Esophagus squamous epithelium (tissue), 5 donors: ENCODE results near the gene CDKAL1. TPM values are rescaled to one million over a fixed set of nuclear protein-coding genes. Genes with fewer than 3 reads are reported as not detected.

Experiments used
- DNase-seq: peaks from one replicate; lab custom pipeline; 2025; lab: John Stamatoyannopoulos, UW
- H3K27ac ChIP-seq, 4 donors: fragments of 200-600 bp; sonication (generic); one replicate each; pipeline ENCODE4 v1.5.1; 2016 to 2019; ENCODE audit warnings: mild to moderate bottlenecking in 1 of 4
- H3K27me3 ChIP-seq, 4 donors: fragments of 200-600 bp; sonication (generic); 1 replicate in 3 of 4; 2 replicates in 1 of 4; pipeline versions ENCODE4 v1.5.1 to v1.6.0; 2017 to 2021; ENCODE audit warnings: antibody characterized with exemption in 1 of 4
- H3K36me3 ChIP-seq, 3 donors: fragments of 200-600 bp; sonication (generic); one replicate each; pipeline ENCODE4 v1.5.1; 2016 to 2019
- H3K4me1 ChIP-seq, 3 donors: fragments of 200-600 bp; sonication (generic); one replicate each; pipeline ENCODE4 v1.5.1; 2017 to 2019
- H3K4me3 ChIP-seq, 4 donors: fragments of 200-600 bp; sonication (generic); 1 replicate in 3 of 4; 2 replicates in 1 of 4; pipeline ENCODE4 v1.5.1; 2016 to 2019; ENCODE audit warnings: mild to moderate bottlenecking in 2 of 4, moderate library complexity in 1 of 4
- H3K9me3 ChIP-seq, 3 donors: fragments of 200-600 bp; sonication (generic); one replicate each; pipeline ENCODE4 v1.5.1; 2016 to 2019
- POLR2A ChIP-seq, 4 donors: fragments of 450-650 bp; IDR thresholded peaks; one replicate each; pipeline ENCODE4 v1.6.1; 2017; ENCODE audit warnings: antibody characterized with exemption in 4 of 4, mild to moderate bottlenecking in 4 of 4, moderate library complexity in 3 of 4
- WGBS, 2 donors: methylation state at CpG; one replicate each; pipeline ENCODE4 v1.1.5; 2018; 5-methylcytosine and 5-hydroxymethylcytosine counted together
- intact Hi-C: fragments of 100-400 bp; cut with DNase I; formaldehyde crosslinking; loops from one replicate; pipeline ENCODE4 v1.15.0; 2022
- total RNA-seq, 4 donors: library from RNA; depleted of rRNA; stranded (reverse); fragments of >200 nt; gene quantifications; one replicate each; pipeline ENCODE4 v1.1.0, GENCODE V29; 2016
- TF ChIP-seq, protein P1 (sequence below), 6 experiments: fragments of 450-650 bp in 4 of 6; fragments of 200-600 bp in 2 of 6; sonication (generic) in 2 of 6; IDR thresholded peaks; one replicate each; pipeline ENCODE4 v1.5.1; 2016 to 2019; ENCODE audit warnings: antibody characterized with exemption in 6 of 6, mild to moderate bottlenecking in 4 of 6, moderate library complexity in 4 of 6
- donor health status: DM: yes; HTN: yes; CAD: no.

CDKAL1 gene
- total RNA-seq, 4 donors from 2014 or later: 6.5 to 13.0 (median 10.7) TPM

DNA sequence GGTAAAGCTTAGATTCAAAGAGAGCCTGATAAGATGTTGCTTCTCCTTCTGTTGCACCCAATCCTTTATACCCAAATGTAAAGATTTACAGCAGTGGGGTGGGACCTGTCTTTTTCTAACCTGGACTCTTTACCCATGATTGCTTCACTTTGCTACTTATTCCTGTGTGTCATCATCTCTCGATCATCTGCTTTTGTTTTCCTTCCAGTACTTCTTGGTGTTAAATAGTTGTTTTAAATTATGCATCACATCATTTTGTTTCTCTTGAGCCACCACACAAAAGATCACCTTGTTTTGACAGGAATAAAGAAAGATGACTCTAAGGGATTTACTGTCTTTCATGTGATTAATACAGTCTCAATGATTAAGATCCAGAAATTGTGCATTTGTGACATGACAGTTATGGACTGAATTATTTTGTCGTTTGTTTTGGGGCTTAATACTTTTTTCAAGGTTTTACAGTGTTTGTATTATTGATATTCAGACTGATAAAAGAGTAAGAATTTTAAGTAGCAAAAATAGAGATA is 123.1 kb downstream of the CDKAL1 start:
- TF ChIP-seq, protein P1, sequence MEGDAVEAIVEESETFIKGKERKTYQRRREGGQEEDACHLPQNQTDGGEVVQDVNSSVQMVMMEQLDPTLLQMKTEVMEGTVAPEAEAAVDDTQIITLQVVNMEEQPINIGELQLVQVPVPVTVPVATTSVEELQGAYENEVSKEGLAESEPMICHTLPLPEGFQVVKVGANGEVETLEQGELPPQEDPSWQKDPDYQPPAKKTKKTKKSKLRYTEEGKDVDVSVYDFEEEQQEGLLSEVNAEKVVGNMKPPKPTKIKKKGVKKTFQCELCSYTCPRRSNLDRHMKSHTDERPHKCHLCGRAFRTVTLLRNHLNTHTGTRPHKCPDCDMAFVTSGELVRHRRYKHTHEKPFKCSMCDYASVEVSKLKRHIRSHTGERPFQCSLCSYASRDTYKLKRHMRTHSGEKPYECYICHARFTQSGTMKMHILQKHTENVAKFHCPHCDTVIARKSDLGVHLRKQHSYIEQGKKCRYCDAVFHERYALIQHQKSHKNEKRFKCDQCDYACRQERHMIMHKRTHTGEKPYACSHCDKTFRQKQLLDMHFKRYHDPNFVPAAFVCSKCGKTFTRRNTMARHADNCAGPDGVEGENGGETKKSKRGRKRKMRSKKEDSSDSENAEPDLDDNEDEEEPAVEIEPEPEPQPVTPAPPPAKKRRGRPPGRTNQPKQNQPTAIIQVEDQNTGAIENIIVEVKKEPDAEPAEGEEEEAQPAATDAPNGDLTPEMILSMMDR (IDR thresholded peaks at IDR 0.05): no peak
- TF ChIP-seq POLR2A (IDR thresholded peaks at IDR 0.05): no peak
- H3K4me3 ChIP-seq: no peak overlapping the region
- peaks cover 3 to 45% (median 14%) of the 10 kb centered on the region in 3 donors for H3K4me1 ChIP-seq
- DNase-seq: no peak
- intact Hi-C loops: no loop called here
- WGBS, 2 donors: 34 to 41% methylated on average over 2 of the region's 2 CpGs
- H3K27ac ChIP-seq: no peak overlapping the region
- no peaks in the 10 kb centered on the region for H3K27me3 ChIP-seq
- peaks cover 0 to 10% (median 0%) of the 10 kb centered on the region in 3 donors for H3K36me3 ChIP-seq
- no peaks in the 10 kb centered on the region for H3K9me3 ChIP-seq

DNA sequence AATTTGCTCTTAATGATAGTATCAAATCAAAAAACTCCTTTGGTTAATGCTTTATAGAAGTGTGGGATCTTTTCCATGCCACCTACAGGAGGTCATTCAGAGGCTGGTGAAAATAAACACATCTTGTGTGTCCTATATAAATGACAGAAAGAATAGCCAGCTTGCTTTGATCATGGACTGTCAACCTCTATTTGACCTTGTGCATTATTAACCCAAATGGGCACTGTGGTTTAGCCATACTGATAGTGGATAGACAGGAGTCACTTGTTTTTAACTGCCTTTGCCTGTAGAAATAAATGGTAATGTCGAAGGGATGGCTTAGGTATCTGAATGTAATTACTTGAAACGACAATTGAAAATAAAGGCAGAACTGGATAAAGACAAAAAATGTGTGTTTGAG is 123.8 kb downstream of the CDKAL1 start:
- DNase-seq: no peak
- no peak for TF ChIP-seq POLR2A (IDR thresholded peaks at IDR 0.05)
- TF ChIP-seq, protein P1 (IDR thresholded peaks at IDR 0.05): no peak
- Histone ChIP-seq H3K9me3 (no peaks in the 10 kb centered on the region), H3K4me1 (peaks cover 9 to 52% (median 21%) of the 10 kb centered on the region in 3 donors), H3K27ac (no peak overlapping the region), H3K4me3 (no peak overlapping the region), H3K36me3 (peaks cover 0 to 9% (median 0%) of the 10 kb centered on the region in 3 donors), H3K27me3 (no peaks in the 10 kb centered on the region)
- WGBS, 2 donors: 90 to 100% methylated on average over 2 of the region's 2 CpGs
- intact Hi-C loops: no loop called here

DNA sequence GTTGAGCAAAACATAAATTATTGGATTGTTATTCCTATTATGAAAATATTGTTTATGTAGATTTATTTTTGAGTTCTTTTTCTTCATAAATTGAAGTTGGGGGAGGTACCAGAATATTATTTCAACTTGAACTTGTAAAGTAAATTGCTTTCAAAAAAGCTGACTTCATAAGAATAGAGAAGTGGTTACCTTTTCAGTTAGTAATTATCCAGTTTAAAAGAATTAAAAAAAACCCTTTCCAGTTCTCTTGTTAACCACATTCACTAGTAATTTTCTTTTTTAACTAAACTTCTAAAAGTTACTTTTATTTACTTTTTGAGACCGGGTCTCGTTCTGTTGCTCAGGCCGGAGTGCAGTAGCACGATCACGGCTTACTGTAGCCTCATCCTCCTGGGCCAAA is 124.3 kb downstream of the CDKAL1 start:
- 96 to 99% methylated on average over 5 of the region's 5 CpGs for WGBS, 2 donors
- intact Hi-C loops: no loop called here
- H3K36me3 ChIP-seq: peaks cover 0 to 5% (median 0%) of the 10 kb centered on the region in 3 donors
- no peak for DNase-seq
- H3K27me3 ChIP-seq: no peaks in the 10 kb centered on the region
- H3K4me3 ChIP-seq: no peak overlapping the region
- H3K4me1 ChIP-seq: peaks cover 9 to 52% (median 21%) of the 10 kb centered on the region in 3 donors
- H3K27ac ChIP-seq: no peak overlapping the region
- no peaks in the 10 kb centered on the region for H3K9me3 ChIP-seq
- TF ChIP-seq, protein P1 (IDR thresholded peaks at IDR 0.05): no peak

DNA sequence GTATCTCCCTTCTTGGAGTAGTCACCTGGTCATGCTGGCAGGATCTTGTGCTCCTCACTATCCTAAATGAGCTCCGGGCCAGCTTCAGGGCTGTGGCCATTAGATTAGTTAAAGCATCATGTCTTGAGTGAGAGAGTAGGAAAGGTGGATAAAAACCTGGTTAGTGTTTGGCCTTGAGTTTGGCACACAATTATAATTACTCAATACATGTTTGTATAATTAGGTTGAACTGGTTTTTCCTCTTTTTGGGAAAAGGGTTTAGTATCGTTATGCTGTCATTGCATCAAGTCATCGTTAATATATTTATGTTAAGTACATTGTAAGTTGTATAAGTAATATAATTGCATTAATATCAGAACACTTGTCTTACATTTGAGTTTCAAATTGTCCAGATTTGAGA is 126.3 kb downstream of the CDKAL1 start:
- H3K9me3 ChIP-seq: no peaks in the 10 kb centered on the region
- H3K36me3 ChIP-seq: no peaks in the 10 kb centered on the region
- no peaks in the 10 kb centered on the region for H3K27me3 ChIP-seq
- TF ChIP-seq POLR2A (IDR thresholded peaks at IDR 0.05): no peak
- TF ChIP-seq, protein P1 (IDR thresholded peaks at IDR 0.05): no peak
- peak overlapping the region in 3 of 4 donors; percentile 45 to 77 (median 68) for H3K27ac ChIP-seq
- H3K4me3 ChIP-seq: no peak overlapping the region
- WGBS, 2 donors: 43 to 65% methylated on average over 3 of the region's 3 CpGs
- no peak for DNase-seq
- intact Hi-C loops: no loop called here
- peaks cover 9 to 52% (median 21%) of the 10 kb centered on the region in 3 donors for H3K4me1 ChIP-seq

DNA sequence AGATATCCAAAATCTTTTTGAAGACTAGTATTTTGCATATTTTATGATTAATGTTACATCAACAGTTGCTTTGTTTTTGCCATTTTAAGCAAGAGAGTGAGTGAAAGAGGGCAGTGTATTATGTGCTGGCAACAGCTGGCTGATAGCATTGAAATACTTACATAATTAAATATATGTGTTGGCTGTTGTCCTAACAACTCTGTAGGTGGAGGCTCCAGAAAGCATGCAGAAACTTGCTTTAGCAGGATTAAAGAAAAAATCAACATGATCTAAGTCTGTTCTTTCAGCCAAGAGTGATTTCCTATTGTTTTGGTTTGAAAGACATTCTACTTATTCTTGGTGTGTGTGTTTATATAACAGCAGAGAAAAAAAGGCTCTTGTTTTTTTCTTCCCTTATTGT is 127.5 kb downstream of the CDKAL1 start:
- TF ChIP-seq, protein P1 (IDR thresholded peaks at IDR 0.05): no peak
- TF ChIP-seq POLR2A (IDR thresholded peaks at IDR 0.05): no peak
- no peak for DNase-seq
- Histone ChIP-seq H3K4me3 (no peak overlapping the region), H3K36me3 (no peaks in the 10 kb centered on the region), H3K27me3 (no peaks in the 10 kb centered on the region), H3K27ac (peak overlapping the region in 3 of 4 donors; percentile 31 to 77 (median 68)), H3K9me3 (no peaks in the 10 kb centered on the region), H3K4me1 (peaks cover 9 to 52% (median 21%) of the 10 kb centered on the region in 3 donors)
- intact Hi-C loops: no loop called here
